Breast epithelium (tissue), 4 donors: ENCODE data around the gene SYCE3. TPM values are rescaled to one million over a fixed set of nuclear protein-coding genes. Genes with fewer than 3 reads are reported as not detected.

Experiments
- DNase-seq, 2 donors: peaks; one replicate each; pipeline ENCODE4 v3.0.0-alpha.2; 2019; ENCODE audit warnings: low spot score in 2 of 2
- H3K27ac ChIP-seq, 2 donors: fragments of 200-600 bp; sonication (generic) in 1 of 2; one replicate each; pipeline ENCODE4 v1.5.1; 2016 to 2019; ENCODE audit warnings: mild to moderate bottlenecking in 1 of 2
- H3K27me3 ChIP-seq, 2 donors: fragments of 200-600 bp; sonication (generic) in 1 of 2; one replicate each; pipeline versions ENCODE4 v1.5.1 to v1.6.0; 2017 to 2019; ENCODE audit warnings: control low read depth in 1 of 2, mild to moderate bottlenecking in 1 of 2
- H3K36me3 ChIP-seq: fragments of 200-600 bp; one replicate; pipeline ENCODE4 v1.5.1; 2019
- H3K4me1 ChIP-seq, 2 donors: fragments of 200-600 bp; sonication (generic); one replicate each; pipeline ENCODE4 v1.5.1; 2016 to 2019; ENCODE audit warnings: control low read depth in 1 of 2
- H3K4me3 ChIP-seq, 3 donors: fragments of 200-600 bp; sonication (generic); 1 replicate in 2 of 3; 2 replicates in 1 of 3; pipeline ENCODE4 v1.5.1; 2016 to 2019; ENCODE audit warnings: mild to moderate bottlenecking in 3 of 3, moderate library complexity in 2 of 3
- H3K9me3 ChIP-seq, 2 donors: fragments of 200-600 bp; sonication (generic) in 1 of 2; one replicate each; pipeline ENCODE4 v1.5.1; 2016 to 2019; ENCODE audit warnings: control low read depth in 1 of 2
- POLR2A ChIP-seq: fragments of 450-650 bp; IDR thresholded peaks from one replicate; pipeline ENCODE4 v1.6.1; 2016; ENCODE audit warnings: antibody characterized with exemption, mild to moderate bottlenecking, moderate library complexity
- POLR2AphosphoS5 ChIP-seq, 3 donors: sonication (generic); formaldehyde crosslinking; IDR thresholded peaks; one replicate each; pipeline ENCODE4 v1.6.1; 2017; ENCODE audit warnings: antibody characterized with exemption in 3 of 3
- intact Hi-C: fragments of 100-400 bp; cut with DNase I; formaldehyde crosslinking; loops from one replicate; pipeline ENCODE4 v1.15.1; 2023; ENCODE audit warnings: low total_unique reads
- total RNA-seq, 3 donors: library from RNA; depleted of rRNA; stranded (reverse); fragments of >200 nt; gene quantifications; one replicate each; pipeline ENCODE4 v1.1.0, GENCODE V29; 2016
- TF ChIP-seq, protein P1 (sequence below), 3 donors: fragments of 450-650 bp; IDR thresholded peaks; one replicate each; pipeline ENCODE4 v1.5.1; 2016 to 2017; ENCODE audit warnings: antibody characterized with exemption in 3 of 3, mild to moderate bottlenecking in 3 of 3, moderate library complexity in 3 of 3

The SYCE3 gene
- total RNA-seq, 3 donors from 2014 or later: not detected

DNA sequence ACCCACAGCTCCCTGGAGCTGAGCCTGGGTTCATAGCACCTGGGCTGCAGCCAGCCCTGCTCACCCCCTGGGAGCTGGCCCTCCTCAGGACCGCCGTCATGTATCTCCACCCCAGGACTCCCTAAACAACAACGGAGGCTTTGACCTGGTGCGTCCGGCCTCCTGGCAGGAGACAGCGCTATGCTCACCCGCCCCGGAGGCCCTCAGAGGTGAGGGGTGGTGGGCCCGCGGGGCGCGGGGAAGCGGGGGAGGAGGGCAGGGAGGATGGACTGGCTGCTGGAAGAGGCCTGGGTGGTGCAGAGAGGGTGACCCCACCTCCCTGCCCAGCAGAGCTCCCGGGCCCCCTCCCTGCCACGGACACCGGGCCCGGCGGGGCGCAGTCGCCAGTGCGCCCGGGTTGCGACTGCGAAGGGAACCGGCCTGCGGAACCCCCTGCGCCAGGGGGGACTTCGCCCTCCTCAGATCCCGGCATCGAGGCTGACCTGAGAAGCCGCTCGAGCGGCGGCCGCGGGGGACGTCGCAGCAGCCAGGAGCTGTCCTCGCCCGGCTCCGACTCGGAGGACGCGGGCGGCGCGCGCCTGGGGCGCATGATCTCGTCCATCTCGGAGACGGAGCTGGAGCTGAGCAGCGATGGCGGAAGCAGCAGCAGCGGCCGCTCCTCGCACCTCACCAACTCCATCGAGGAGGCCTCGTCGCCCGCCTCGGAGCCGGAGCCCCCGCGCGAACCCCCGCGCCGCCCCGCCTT is 41.0 kb upstream of the SYCE3 start:
- no peak for DNase-seq
- TF ChIP-seq POLR2A (no peak), POLR2AphosphoS5 (IDR thresholded peaks at IDR 0.05) (no peak)
- TF ChIP-seq, protein P1, sequence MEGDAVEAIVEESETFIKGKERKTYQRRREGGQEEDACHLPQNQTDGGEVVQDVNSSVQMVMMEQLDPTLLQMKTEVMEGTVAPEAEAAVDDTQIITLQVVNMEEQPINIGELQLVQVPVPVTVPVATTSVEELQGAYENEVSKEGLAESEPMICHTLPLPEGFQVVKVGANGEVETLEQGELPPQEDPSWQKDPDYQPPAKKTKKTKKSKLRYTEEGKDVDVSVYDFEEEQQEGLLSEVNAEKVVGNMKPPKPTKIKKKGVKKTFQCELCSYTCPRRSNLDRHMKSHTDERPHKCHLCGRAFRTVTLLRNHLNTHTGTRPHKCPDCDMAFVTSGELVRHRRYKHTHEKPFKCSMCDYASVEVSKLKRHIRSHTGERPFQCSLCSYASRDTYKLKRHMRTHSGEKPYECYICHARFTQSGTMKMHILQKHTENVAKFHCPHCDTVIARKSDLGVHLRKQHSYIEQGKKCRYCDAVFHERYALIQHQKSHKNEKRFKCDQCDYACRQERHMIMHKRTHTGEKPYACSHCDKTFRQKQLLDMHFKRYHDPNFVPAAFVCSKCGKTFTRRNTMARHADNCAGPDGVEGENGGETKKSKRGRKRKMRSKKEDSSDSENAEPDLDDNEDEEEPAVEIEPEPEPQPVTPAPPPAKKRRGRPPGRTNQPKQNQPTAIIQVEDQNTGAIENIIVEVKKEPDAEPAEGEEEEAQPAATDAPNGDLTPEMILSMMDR (IDR thresholded peaks at IDR 0.05): no peak
- Histone ChIP-seq H3K27ac (no peak overlapping the region), H3K4me1 (peaks cover 4 to 5% of the 10 kb centered on the region in 2 donors), H3K4me3 (no peak overlapping the region), H3K36me3 (no peaks in the 10 kb centered on the region), H3K27me3 (peaks cover 0 to 7% of the 10 kb centered on the region in 2 donors), H3K9me3 (no peaks in the 10 kb centered on the region)
- intact Hi-C loops: loop anchor here (1.0 kb wide), 1 partner anchor 80 kb away; no protein-coding TSS in a partner anchor

- DNase-seq: no peak
- peaks cover 0 to 7% of the 10 kb centered on the region in 2 donors for H3K27me3 ChIP-seq
- H3K9me3 ChIP-seq: no peaks in the 10 kb centered on the region
- intact Hi-C loops: no loop called here
- H3K27ac ChIP-seq: no peak overlapping the region
- TF ChIP-seq, protein P1 (IDR thresholded peaks at IDR 0.05): no peak
- no peak for TF ChIP-seq POLR2AphosphoS5 (IDR thresholded peaks at IDR 0.05)
- TF ChIP-seq POLR2A: no peak
- H3K36me3 ChIP-seq: no peaks in the 10 kb centered on the region
- peaks cover 4 to 5% of the 10 kb centered on the region in 2 donors for H3K4me1 ChIP-seq
- no peak overlapping the region for H3K4me3 ChIP-seq
These were observed 39.6 kb upstream of the SYCE3 start for GRCh38 chr22:50602338-50602700.

- H3K27ac ChIP-seq: no peak overlapping the region
- no peaks in the 10 kb centered on the region for H3K36me3 ChIP-seq
- peak overlapping the region in 1 of 3 donors; percentile 75 for H3K4me3 ChIP-seq
- H3K9me3 ChIP-seq: no peaks in the 10 kb centered on the region
- H3K4me1 ChIP-seq: peaks cover 4 to 5% of the 10 kb centered on the region in 2 donors
- TF ChIP-seq, protein P1 (IDR thresholded peaks at IDR 0.05): no peak
- TF ChIP-seq POLR2AphosphoS5 (IDR thresholded peaks at IDR 0.05) (no peak), POLR2A (no peak)
- intact Hi-C loops: loop anchor here (1.0 kb wide), 1 partner anchor 30 kb away; no protein-coding TSS in a partner anchor
- DNase-seq: no peak
- H3K27me3 ChIP-seq: peaks cover 0 to 7% of the 10 kb centered on the region in 2 donors
These were observed 39.1 kb upstream of the SYCE3 start for GRCh38 chr22:50601669-50602337.

DNA sequence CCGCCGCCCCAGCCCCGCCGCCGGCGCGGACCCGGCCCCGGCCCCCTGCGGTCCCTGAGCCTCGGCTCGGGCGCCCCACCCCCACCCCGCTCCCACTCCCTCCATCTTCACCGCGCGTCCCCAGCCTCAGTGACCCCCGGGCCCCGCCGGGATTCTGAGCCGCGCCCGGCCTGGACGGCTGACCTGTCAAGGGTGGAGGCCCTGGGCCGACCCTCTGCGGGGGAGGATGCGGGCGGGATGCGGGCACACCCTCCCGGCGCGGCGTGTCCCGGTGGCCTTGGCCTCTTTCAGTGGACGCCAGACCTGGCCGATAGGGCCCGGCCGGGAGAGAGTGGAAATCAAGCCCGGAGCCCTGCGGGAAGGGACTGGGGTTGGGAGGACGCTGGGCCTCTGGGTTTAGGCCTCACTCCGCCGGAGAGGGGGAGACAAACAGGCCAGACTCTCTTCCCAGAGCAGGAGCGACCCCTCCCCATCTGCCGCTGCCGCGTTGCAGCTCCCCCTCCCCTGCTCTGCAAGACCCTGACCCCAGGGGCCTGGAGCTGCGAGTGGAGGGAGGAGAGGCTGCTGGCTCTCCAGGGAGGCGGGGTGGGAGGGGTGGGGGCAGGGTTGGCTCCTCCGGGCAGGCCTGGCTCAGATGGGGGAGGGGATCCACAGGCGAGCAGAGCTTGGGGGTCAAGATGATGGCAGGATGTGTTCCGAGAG is 38.4 kb upstream of the SYCE3 start:
- no peak for DNase-seq
- Histone ChIP-seq H3K36me3 (no peaks in the 10 kb centered on the region), H3K4me1 (peaks cover 4 to 5% of the 10 kb centered on the region in 2 donors), H3K27me3 (peaks cover 0 to 7% of the 10 kb centered on the region in 2 donors), H3K9me3 (no peaks in the 10 kb centered on the region), H3K27ac (no peak overlapping the region), H3K4me3 (peak overlapping the region; percentile 34 to 75 (median 55))
- TF ChIP-seq POLR2A (no peak), POLR2AphosphoS5 (IDR thresholded peaks at IDR 0.05) (no peak)
- TF ChIP-seq, protein P1 (IDR thresholded peaks at IDR 0.05): no peak
- intact Hi-C loops: loop anchor here (1.0 kb wide), 1 partner anchor 31 kb away; no protein-coding TSS in a partner anchor
